Subcutaneous adipose tissue (tissue), 4 donors: Measurements from ENCODE around the gene ELL2. TPM values are rescaled to one million over a fixed set of nuclear protein-coding genes. Genes with fewer than 3 reads are reported as not detected.

ENCODE experiments used
- CTCF ChIP-seq: fragments of 450-650 bp; IDR thresholded peaks from one replicate; pipeline ENCODE4 v1.5.1; 2016; ENCODE audit warnings: low read depth, mild to moderate bottlenecking, control low read depth, antibody characterized with exemption, moderate library complexity
- total RNA-seq, 4 donors: library from RNA; depleted of rRNA; stranded (reverse); fragments of >200 nt; gene quantifications; one replicate each; pipeline ENCODE4 v1.1.0, GENCODE V29; 2016

ELL2 gene
- total RNA-seq, 4 donors from 2014 or later = 94.4 to 308 (median 208) TPM

GRCh38 chr5:95959888-95960666, 1.6 kb downstream of the ELL2 start:
- TF ChIP-seq CTCF = no peak

- no peak for TF ChIP-seq CTCF
Observed at GRCh38 chr5:95959051-95959887, 2.4 kb downstream of the ELL2 start.

GRCh38 chr5:95958310-95959014, 3.2 kb downstream of the ELL2 start:
- no peak for TF ChIP-seq CTCF

- no peak for TF ChIP-seq CTCF
Observed at GRCh38 chr5:95957561-95958203, 4.0 kb downstream of the ELL2 start.

- TF ChIP-seq CTCF = no peak
Observed at GRCh38 chr5:95956900-95957293, 4.8 kb downstream of the ELL2 start.

GRCh38 chr5:95956021-95956899, 5.4 kb downstream of the ELL2 start:
- TF ChIP-seq CTCF = no peak
